Keratinocyte (primary cell): Measurements from ENCODE around the gene SPPL2B. TPM values are rescaled to one million over a fixed set of nuclear protein-coding genes. Genes with fewer than 3 reads are reported as not detected.

Experiments
- DNase-seq: peaks from one replicate; pipeline ENCODE4 v3.0.0-alpha.2; 2011; ENCODE audit warnings: low read depth, missing footprints, low spot score
- FAIRE-seq: peaks from 2 replicates; lab custom pipeline; 2011; peaks lifted over from hg19 to GRCh38; lab: Jason Lieb, UNC
- H2AFZ ChIP-seq: 2 replicates; pipeline ENCODE4 v1.6.0; 2012; ENCODE audit warnings: low read length, control low read depth, inconsistent platforms; ENCODE audit not compliant: control insufficient read depth
- H3K27ac ChIP-seq: 2 replicates; pipeline ENCODE4 v1.5.1; 2011; ENCODE audit warnings: low read length; ENCODE audit not compliant: control insufficient read depth, insufficient read depth
- H3K27me3 ChIP-seq: 3 replicates; pipeline ENCODE4 v1.6.0; 2011; ENCODE audit warnings: low read length; ENCODE audit not compliant: control insufficient read depth, insufficient read depth; ENCODE audit errors: extremely low read depth
- H3K36me3 ChIP-seq, 2 experiments: 2 replicates in 1 of 2; 3 replicates in 1 of 2; pipeline ENCODE4 v1.5.1; 2011; ENCODE audit warnings: low read length in 2 of 2, mild to moderate bottlenecking in 1 of 2; ENCODE audit not compliant: control insufficient read depth in 2 of 2, insufficient read depth in 2 of 2; ENCODE audit errors: extremely low read depth in 1 of 2
- H3K4me1 ChIP-seq: 3 replicates; pipeline ENCODE4 v1.5.1; 2011; ENCODE audit warnings: low read length; ENCODE audit not compliant: control insufficient read depth, insufficient read depth; ENCODE audit errors: extremely low read depth
- H3K4me2 ChIP-seq: 3 replicates; pipeline ENCODE4 v1.6.0; 2011; ENCODE audit warnings: low read depth, low read length; ENCODE audit not compliant: control insufficient read depth, insufficient read depth; ENCODE audit errors: extremely low read depth
- H3K4me3 ChIP-seq, 3 experiments: fragments of 200-600 bp in 1 of 3; sonication (generic) in 1 of 3; 2 replicates in 2 of 3; 3 replicates in 1 of 3; pipeline ENCODE4 v1.5.1; 2011 to 2016; ENCODE audit warnings: low read length in 3 of 3, mild to moderate bottlenecking in 3 of 3, control low read depth in 2 of 3, inconsistent platforms in 1 of 3, low read depth in 1 of 3, mixed read lengths in 1 of 3, mixed run types in 1 of 3, moderate library complexity in 1 of 3; ENCODE audit not compliant: control insufficient read depth in 2 of 3, insufficient read depth in 2 of 3; ENCODE audit errors: extremely low read depth in 1 of 3
- H3K79me2 ChIP-seq: 2 replicates; pipeline ENCODE4 v1.6.0; 2012; ENCODE audit warnings: low read length; ENCODE audit not compliant: control insufficient read depth, insufficient read depth
- H3K9ac ChIP-seq: 3 replicates; pipeline ENCODE4 v1.6.0; 2011; ENCODE audit warnings: low read length; ENCODE audit not compliant: control insufficient read depth, insufficient read depth; ENCODE audit errors: extremely low read depth
- H3K9me1 ChIP-seq: 3 replicates; pipeline ENCODE4 v1.6.0; 2011; ENCODE audit warnings: low read length; ENCODE audit not compliant: control insufficient read depth, insufficient read depth; ENCODE audit errors: extremely low read depth
- H3K9me3 ChIP-seq: 2 replicates; pipeline ENCODE4 v1.5.1; 2012; ENCODE audit warnings: low read depth, low read length; ENCODE audit not compliant: control insufficient read depth
- H4K20me1 ChIP-seq: 3 replicates; pipeline ENCODE4 v1.6.0; 2011; ENCODE audit warnings: low read length; ENCODE audit not compliant: control insufficient read depth, insufficient read depth; ENCODE audit errors: extremely low read depth
- EZH2 ChIP-seq: IDR thresholded peaks from one replicate; pipeline ENCODE4 v1.6.1; 2012; ENCODE audit warnings: inconsistent platforms, mild to moderate bottlenecking, low read length, moderate library complexity
- dilution Hi-C: fragments of 300-500 bp; cut with MboI; formaldehyde crosslinking; loops from one replicate; pipeline ENCODE4 v1.7.0; 2020; ENCODE audit warnings: low sequenced_read_pairs; ENCODE audit not compliant: extremely low pct_ligation_motif_present
- polyA plus RNA-seq, 5 experiments: library from polyadenylated mRNA; depleted of rRNA in 3 of 5; stranded (reverse) in 3 of 5; stranded (forward) in 1 of 5; unstranded in 1 of 5; fragments of >200 nt; gene quantifications; 1 replicate in 1 of 5; 2 replicates in 3 of 5; 3 replicates in 1 of 5; pipeline versions ENCODE4 v1.2.1 to v1.2.3, GENCODE V29; 2011 to 2012; ENCODE audit warnings: missing spikeins in 2 of 5, low read depth in 1 of 5, low replicate concordance in 1 of 5
- TF ChIP-seq, protein P1 (sequence below), 3 experiments: IDR thresholded peaks in 1 of 3; conservative IDR thresholded peaks in 1 of 3; optimal IDR thresholded peaks in 1 of 3; 2 replicates in 2 of 3; 3 replicates in 1 of 3; pipeline versions ENCODE3 to v1.5.1; 2011; ENCODE audit warnings: low read length in 3 of 3, mild to moderate bottlenecking in 3 of 3, moderate library complexity in 2 of 3, control low read depth in 1 of 3, inconsistent platforms in 1 of 3; ENCODE audit not compliant: insufficient read depth in 2 of 3; ENCODE audit errors: extremely low read depth in 1 of 3

SPPL2B gene
- polyA plus RNA-seq, 1 donor (not counting 4 experiments of a cell fraction or from before 2014, with no cell fraction given), result 9.3 TPM

GRCh38 chr19:2362970-2363300, 34.5 kb downstream of the SPPL2B start:
- dilution Hi-C loops, result no loop called here
- Histone ChIP-seq H3K27me3 (peaks cover 40% of the 10 kb centered on the region), H3K9me1 (no peaks in the 10 kb centered on the region), H3K9ac (no peak overlapping the region), H4K20me1 (peaks cover 3% of the 10 kb centered on the region), H2AFZ (no peak overlapping the region), H3K4me1 (no peaks in the 10 kb centered on the region), H3K79me2 (no peaks in the 10 kb centered on the region), H3K9me3 (no peaks in the 10 kb centered on the region), H3K36me3 (no peaks in the 10 kb centered on the region), H3K4me2 (no peak overlapping the region), H3K27ac (no peak overlapping the region), H3K4me3 (no peak overlapping the region)
- no peak for TF ChIP-seq EZH2
- TF ChIP-seq, protein P1, sequence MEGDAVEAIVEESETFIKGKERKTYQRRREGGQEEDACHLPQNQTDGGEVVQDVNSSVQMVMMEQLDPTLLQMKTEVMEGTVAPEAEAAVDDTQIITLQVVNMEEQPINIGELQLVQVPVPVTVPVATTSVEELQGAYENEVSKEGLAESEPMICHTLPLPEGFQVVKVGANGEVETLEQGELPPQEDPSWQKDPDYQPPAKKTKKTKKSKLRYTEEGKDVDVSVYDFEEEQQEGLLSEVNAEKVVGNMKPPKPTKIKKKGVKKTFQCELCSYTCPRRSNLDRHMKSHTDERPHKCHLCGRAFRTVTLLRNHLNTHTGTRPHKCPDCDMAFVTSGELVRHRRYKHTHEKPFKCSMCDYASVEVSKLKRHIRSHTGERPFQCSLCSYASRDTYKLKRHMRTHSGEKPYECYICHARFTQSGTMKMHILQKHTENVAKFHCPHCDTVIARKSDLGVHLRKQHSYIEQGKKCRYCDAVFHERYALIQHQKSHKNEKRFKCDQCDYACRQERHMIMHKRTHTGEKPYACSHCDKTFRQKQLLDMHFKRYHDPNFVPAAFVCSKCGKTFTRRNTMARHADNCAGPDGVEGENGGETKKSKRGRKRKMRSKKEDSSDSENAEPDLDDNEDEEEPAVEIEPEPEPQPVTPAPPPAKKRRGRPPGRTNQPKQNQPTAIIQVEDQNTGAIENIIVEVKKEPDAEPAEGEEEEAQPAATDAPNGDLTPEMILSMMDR (optimal IDR thresholded peaks at IDR 0.05 in 1 of 3, IDR thresholded peaks at IDR 0.05 in 1 of 3, conservative IDR thresholded peaks at IDR 0.05 in 1 of 3; ENCODE audit: extremely low read depth in 1 of 3, insufficient read depth in 2 of 3, low read length in 3 of 3), result no peak
- FAIRE-seq (no peak), DNase-seq (no peak)

DNA sequence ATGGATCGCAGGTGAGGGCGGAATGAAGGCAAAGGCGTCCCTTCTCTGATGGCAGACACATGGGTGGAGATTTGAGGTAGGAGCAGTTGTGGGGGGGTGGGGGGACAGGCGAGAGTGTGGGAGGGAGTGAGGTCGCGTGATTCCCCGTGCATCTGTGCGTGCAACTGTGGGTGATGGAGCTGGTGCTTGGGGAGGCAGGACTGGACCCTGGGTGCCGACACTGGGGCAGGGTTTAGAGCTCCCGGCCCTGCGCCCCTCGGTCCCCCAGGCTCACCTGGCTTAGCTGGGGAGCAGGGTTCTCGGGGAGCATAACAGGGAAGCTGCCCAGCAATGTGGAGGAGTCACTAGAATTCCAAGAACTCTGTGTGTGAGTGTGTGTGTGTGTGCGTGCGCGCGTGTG, 34.9 kb downstream of the SPPL2B start:
- no peaks in the 10 kb centered on the region for H3K9me3 ChIP-seq
- FAIRE-seq (no peak), DNase-seq (no peak)
- no peaks in the 10 kb centered on the region for H3K79me2 ChIP-seq
- no peak overlapping the region for H3K4me2 ChIP-seq
- dilution Hi-C loops, result no loop called here
- no peak overlapping the region for H3K9ac ChIP-seq
- peaks cover 35% of the 10 kb centered on the region for H3K27me3 ChIP-seq
- no peak overlapping the region for H2AFZ ChIP-seq
- no peak for TF ChIP-seq EZH2
- TF ChIP-seq, protein P1 (optimal IDR thresholded peaks at IDR 0.05 in 1 of 3, IDR thresholded peaks at IDR 0.05 in 1 of 3, conservative IDR thresholded peaks at IDR 0.05 in 1 of 3; ENCODE audit: extremely low read depth in 1 of 3, insufficient read depth in 2 of 3, low read length in 3 of 3), result no peak
- H3K27ac ChIP-seq, result no peak overlapping the region
- H3K4me3 ChIP-seq, result no peak overlapping the region
- H3K9me1 ChIP-seq, result no peaks in the 10 kb centered on the region
- peaks cover 2% of the 10 kb centered on the region for H4K20me1 ChIP-seq
- no peaks in the 10 kb centered on the region for H3K36me3 ChIP-seq
- H3K4me1 ChIP-seq, result no peaks in the 10 kb centered on the region
